ENCODE results near the gene PLXNC1.
A peak's percentile ranks its signal among the peaks of the same experiment; 100 is the strongest.

Gene PLXNC1

DNA sequence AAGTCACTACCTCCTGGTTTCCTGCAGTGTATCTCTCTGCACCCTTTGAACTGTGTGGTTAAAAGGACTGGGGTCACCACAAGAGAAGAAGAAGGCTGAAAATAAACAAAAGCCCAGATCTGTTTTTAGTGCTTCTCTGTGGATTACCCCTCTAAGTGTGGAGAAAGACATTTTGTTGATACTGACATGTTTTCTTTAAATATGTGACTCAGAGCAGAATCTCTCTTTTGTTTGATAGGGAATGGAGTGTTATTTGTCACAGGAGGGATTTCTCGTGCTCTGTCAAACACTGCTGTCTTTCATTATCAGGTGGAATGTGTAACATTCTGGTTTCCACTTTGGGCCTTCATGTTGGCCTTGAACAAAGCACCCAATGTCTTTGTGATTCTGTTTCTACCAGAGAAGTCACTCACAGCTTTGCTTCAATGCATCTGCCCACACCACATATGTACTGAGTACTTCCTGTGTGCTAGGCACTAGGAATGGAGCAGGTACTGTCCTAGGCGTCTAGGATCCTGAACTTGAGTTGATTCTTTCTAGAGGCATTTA is 82.1 kb downstream of the PLXNC1 start:
- Histone ChIP-seq H3K27ac (peak overlapping the region; percentile 65), H3K4me3 (ENCODE audit: low read depth in 1 of 2, low read length in 1 of 2) (no peak overlapping the region), H3K9me3 (no peaks in the 10 kb centered on the region), H3K27me3 (no peaks in the 10 kb centered on the region), H3K36me3 (peaks cover 79% of the 10 kb centered on the region), H3K4me1 (ENCODE audit: control insufficient read depth in 1 of 2, insufficient read depth in 1 of 2, low read depth in 1 of 2, low read length in 1 of 2) (peaks cover 9 to 18% of the 10 kb centered on the region in 2 experiments)
- TF ChIP-seq, protein P1, sequence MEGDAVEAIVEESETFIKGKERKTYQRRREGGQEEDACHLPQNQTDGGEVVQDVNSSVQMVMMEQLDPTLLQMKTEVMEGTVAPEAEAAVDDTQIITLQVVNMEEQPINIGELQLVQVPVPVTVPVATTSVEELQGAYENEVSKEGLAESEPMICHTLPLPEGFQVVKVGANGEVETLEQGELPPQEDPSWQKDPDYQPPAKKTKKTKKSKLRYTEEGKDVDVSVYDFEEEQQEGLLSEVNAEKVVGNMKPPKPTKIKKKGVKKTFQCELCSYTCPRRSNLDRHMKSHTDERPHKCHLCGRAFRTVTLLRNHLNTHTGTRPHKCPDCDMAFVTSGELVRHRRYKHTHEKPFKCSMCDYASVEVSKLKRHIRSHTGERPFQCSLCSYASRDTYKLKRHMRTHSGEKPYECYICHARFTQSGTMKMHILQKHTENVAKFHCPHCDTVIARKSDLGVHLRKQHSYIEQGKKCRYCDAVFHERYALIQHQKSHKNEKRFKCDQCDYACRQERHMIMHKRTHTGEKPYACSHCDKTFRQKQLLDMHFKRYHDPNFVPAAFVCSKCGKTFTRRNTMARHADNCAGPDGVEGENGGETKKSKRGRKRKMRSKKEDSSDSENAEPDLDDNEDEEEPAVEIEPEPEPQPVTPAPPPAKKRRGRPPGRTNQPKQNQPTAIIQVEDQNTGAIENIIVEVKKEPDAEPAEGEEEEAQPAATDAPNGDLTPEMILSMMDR (IDR thresholded peaks at IDR 0.05): no peak

DNA sequence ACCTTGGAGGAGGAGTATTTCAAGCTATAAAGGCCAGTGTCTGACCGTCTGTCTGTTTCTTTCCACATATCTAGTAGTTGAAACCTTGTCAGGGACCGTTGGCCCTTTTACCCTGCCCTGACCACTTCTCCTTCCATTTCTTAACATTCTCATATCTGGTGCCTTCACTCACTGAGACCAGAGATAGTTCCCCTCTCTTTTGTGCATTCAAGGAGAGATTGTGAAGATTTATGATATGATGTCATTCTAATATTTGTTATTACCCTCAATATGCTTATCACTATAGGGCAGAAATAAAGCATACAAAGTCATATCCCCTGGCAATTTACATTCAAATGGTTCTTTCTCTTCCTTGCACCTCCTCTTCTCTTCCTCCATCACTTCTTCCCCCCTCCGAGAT is 83.3 kb downstream of the PLXNC1 start:
- Histone ChIP-seq H3K36me3 (peaks cover 79% of the 10 kb centered on the region), H3K4me1 (ENCODE audit: control insufficient read depth in 1 of 2, insufficient read depth in 1 of 2, low read depth in 1 of 2, low read length in 1 of 2) (peaks cover 9 to 18% of the 10 kb centered on the region in 2 experiments), H3K27me3 (no peaks in the 10 kb centered on the region), H3K4me3 (ENCODE audit: low read depth in 1 of 2, low read length in 1 of 2) (no peak overlapping the region), H3K9me3 (no peaks in the 10 kb centered on the region), H3K27ac (peak overlapping the region; percentile 65)
- TF ChIP-seq, protein P1 (IDR thresholded peaks at IDR 0.05): no peak

DNA sequence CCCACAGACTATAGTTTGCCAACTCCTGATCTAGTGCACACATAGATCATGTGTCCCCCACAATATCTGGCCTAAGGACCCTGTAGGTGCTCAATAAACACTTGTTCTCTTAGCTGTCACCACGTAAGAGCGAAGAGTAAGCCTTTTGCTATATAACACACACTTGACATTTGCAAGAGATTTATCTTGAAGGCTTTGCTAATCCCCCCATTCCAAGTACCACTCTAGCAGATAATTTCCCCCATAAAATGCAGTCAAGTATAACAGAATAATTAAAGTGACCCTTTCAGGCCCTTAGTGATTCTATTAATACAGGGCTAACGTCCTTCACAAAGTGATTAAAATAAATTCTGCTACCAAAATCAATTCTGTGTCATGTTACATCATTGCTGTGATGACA is 87.5 kb downstream of the PLXNC1 start:
- Histone ChIP-seq H3K4me3 (ENCODE audit: low read depth in 1 of 2, low read length in 1 of 2) (no peak overlapping the region), H3K9me3 (no peaks in the 10 kb centered on the region), H3K27me3 (no peaks in the 10 kb centered on the region), H3K4me1 (ENCODE audit: control insufficient read depth in 1 of 2, insufficient read depth in 1 of 2, low read depth in 1 of 2, low read length in 1 of 2) (peaks cover 9 to 14% of the 10 kb centered on the region in 2 experiments), H3K36me3 (peaks cover 85% of the 10 kb centered on the region), H3K27ac (peak overlapping the region; percentile 16)
- TF ChIP-seq, protein P1 (IDR thresholded peaks at IDR 0.05): no peak

DNA sequence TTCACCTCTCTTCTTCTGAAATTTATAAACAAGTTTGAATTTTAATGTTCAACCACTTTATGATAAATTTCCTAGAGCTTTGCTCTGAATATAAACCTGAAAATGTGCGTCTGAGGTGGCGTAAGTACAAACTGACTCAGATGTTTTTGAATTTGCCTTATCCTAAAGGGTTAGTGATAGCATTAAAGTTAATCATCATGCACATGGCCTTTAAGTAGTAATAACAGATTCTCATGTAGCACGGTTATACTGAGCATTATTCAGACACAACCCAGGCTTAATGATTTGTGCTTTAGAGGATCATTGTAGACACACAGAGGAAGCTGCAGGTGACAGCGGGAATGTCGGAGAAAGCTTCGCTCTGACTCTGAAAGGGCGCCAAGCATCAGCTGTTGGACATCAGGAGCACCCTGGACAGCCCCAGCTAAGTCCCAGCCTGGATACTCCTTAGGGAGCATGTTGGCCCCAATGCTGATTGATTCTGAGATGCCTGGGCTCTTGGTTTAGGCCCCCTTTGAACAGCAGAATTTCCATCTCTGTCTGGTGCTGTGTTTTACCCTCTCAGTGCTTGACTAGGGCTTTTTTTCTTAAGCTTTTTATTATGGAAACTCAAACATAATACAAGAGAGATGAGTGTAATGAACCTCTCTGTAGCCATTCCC is 91.1 kb downstream of the PLXNC1 start:
- no peak overlapping the region for H3K4me3 ChIP-seq (ENCODE audit: low read depth in 1 of 2, low read length in 1 of 2)
- peaks cover 22 to 23% of the 10 kb centered on the region in 2 experiments for H3K4me1 ChIP-seq (ENCODE audit: control insufficient read depth in 1 of 2, insufficient read depth in 1 of 2, low read depth in 1 of 2, low read length in 1 of 2)
- TF ChIP-seq, protein P1 (IDR thresholded peaks at IDR 0.05): no peak
- H3K9me3 ChIP-seq: no peaks in the 10 kb centered on the region
- peak overlapping the region; percentile 46 for H3K27ac ChIP-seq
- no peaks in the 10 kb centered on the region for H3K27me3 ChIP-seq
- peaks cover 84% of the 10 kb centered on the region for H3K36me3 ChIP-seq

DNA sequence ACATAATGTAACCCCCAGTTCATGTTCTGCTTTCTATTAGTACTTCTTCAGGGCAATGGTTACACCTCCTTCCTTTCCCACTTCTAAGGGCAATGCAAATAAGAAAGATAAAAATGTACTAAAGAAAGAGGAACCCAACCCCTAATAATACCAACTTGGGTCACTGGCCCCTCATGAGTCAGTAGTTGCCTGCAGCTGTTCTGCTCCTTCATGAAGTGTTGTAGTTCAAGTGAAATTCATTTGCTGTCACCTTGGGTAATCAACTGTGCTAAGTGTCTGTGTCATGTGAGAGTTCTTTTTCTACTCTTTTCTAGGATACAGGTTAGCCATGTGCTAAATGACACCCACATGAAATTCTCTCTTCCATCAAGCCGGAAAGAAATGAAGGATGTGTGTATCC is 91.8 kb downstream of the PLXNC1 start:
- H3K27me3 ChIP-seq: no peaks in the 10 kb centered on the region
- H3K4me3 ChIP-seq (ENCODE audit: low read depth in 1 of 2, low read length in 1 of 2): no peak overlapping the region
- no peaks in the 10 kb centered on the region for H3K9me3 ChIP-seq
- peaks cover 29 to 30% of the 10 kb centered on the region in 2 experiments for H3K4me1 ChIP-seq (ENCODE audit: control insufficient read depth in 1 of 2, insufficient read depth in 1 of 2, low read depth in 1 of 2, low read length in 1 of 2)
- H3K27ac ChIP-seq: peak overlapping the region; percentile 46
- TF ChIP-seq, protein P1 (IDR thresholded peaks at IDR 0.05): no peak
- H3K36me3 ChIP-seq: peaks cover 90% of the 10 kb centered on the region

Data from neutrophil (primary cell).